HEK293T (cell line): ENCODE data around the gene PRR7.
A peak's percentile ranks its signal among the peaks of the same experiment; 100 is the strongest.

Experiments used
- CTCF ChIA-PET: fragments of 350-600 bp; formaldehyde crosslinking; extraction: SDS; loops from one replicate; lab custom pipeline; 2021; ENCODE audit warnings: antibody characterized with exemption, inconsistent platforms; lab: Yijun Ruan, JAX
- POLR2A ChIA-PET: fragments of 350-600 bp; formaldehyde crosslinking; extraction: SDS; loops from one replicate; lab custom pipeline; 2020; ENCODE audit warnings: antibody characterized with exemption, inconsistent platforms; lab: Yijun Ruan, JAX
- DNase-seq: peaks from one replicate; pipeline ENCODE4 v3.0.0; 2012; ENCODE audit warnings: mixed read lengths; ENCODE audit errors: extremely low spot score
- ARNT ChIP-seq: fragments of 450-650 bp; IDR thresholded peaks from 2 replicates; pipeline ENCODE4 v1.6.1; 2017; ENCODE audit warnings: mild to moderate bottlenecking
- BHLHE40 ChIP-seq: fragments of 450-650 bp; IDR thresholded peaks from 2 replicates; pipeline ENCODE4 v1.6.1; 2016; ENCODE audit warnings: mild to moderate bottlenecking, moderate library complexity, borderline replicate concordance
- CTBP1 ChIP-seq: fragments of 450-650 bp; IDR thresholded peaks from 2 replicates; pipeline ENCODE4 v1.6.1; 2016; ENCODE audit warnings: borderline replicate concordance
- ELF4 ChIP-seq: fragments of 450-650 bp; IDR thresholded peaks from 2 replicates; pipeline ENCODE4 v1.6.1; 2017; ENCODE audit warnings: antibody characterized with exemption
- FOXA1 ChIP-seq: fragments of 450-650 bp; IDR thresholded peaks from 2 replicates; pipeline ENCODE4 v1.6.1; 2016; ENCODE audit warnings: mild to moderate bottlenecking
- FOXK2 ChIP-seq: fragments of 450-650 bp; IDR thresholded peaks from 2 replicates; pipeline ENCODE4 v1.6.1; 2016; ENCODE audit warnings: mild to moderate bottlenecking
- FOXM1 ChIP-seq: fragments of 450-650 bp; IDR thresholded peaks from 2 replicates; pipeline ENCODE4 v1.6.1; 2017; ENCODE audit warnings: mild to moderate bottlenecking, borderline replicate concordance
- HDGF ChIP-seq: fragments of 450-650 bp; IDR thresholded peaks from 2 replicates; pipeline ENCODE4 v1.6.1; 2017; ENCODE audit warnings: antibody characterized with exemption, borderline replicate concordance
- L3MBTL2 ChIP-seq: fragments of 450-650 bp; conservative IDR thresholded peaks from 2 replicates; pipeline ENCODE4 v1.6.1; 2016; ENCODE audit warnings: mild to moderate bottlenecking
- LEF1 ChIP-seq: fragments of 450-650 bp; IDR thresholded peaks from 2 replicates; pipeline ENCODE4 v1.6.1; 2017; ENCODE audit warnings: mild to moderate bottlenecking, borderline replicate concordance
- NFRKB ChIP-seq: fragments of 450-650 bp; IDR thresholded peaks from 2 replicates; pipeline ENCODE4 v1.6.1; 2016; ENCODE audit warnings: mild to moderate bottlenecking, moderate library complexity
- SP1 ChIP-seq: fragments of 450-650 bp; IDR thresholded peaks from 2 replicates; pipeline ENCODE4 v1.6.1; 2017
- SUZ12 ChIP-seq: fragments of 450-650 bp; IDR thresholded peaks from 2 replicates; pipeline ENCODE4 v1.6.1; 2016; ENCODE audit warnings: mild to moderate bottlenecking
- TARDBP ChIP-seq: fragments of 450-650 bp; IDR thresholded peaks from 2 replicates; pipeline ENCODE4 v1.6.1; 2016
- ZNF384 ChIP-seq: fragments of 450-650 bp; IDR thresholded peaks from 2 replicates; pipeline ENCODE4 v1.6.1; 2016
- TF ChIP-seq, protein P1 (sequence below): fragments of 450-650 bp; IDR thresholded peaks from 2 replicates; pipeline ENCODE4 v1.6.1; 2016

The PRR7 gene

GRCh38 chr5:177423671-177424070, 22.9 kb upstream of the PRR7 start:
- POLR2A ChIA-PET, result interaction anchor here (1.0 to 4.7 kb wide), 2 partner anchors 19 to 20 kb away, joined by 3 to 69 read pairs; partner anchors contain the start of gene PRR7
- TF ChIP-seq FOXA1 (no peak), CTBP1 (no peak)
- no peak for DNase-seq
- CTCF ChIA-PET, result interaction anchor here (1.2 kb wide), 1 partner anchor 53 kb away, joined by 4 read pairs; no protein-coding TSS in a partner anchor

DNA sequence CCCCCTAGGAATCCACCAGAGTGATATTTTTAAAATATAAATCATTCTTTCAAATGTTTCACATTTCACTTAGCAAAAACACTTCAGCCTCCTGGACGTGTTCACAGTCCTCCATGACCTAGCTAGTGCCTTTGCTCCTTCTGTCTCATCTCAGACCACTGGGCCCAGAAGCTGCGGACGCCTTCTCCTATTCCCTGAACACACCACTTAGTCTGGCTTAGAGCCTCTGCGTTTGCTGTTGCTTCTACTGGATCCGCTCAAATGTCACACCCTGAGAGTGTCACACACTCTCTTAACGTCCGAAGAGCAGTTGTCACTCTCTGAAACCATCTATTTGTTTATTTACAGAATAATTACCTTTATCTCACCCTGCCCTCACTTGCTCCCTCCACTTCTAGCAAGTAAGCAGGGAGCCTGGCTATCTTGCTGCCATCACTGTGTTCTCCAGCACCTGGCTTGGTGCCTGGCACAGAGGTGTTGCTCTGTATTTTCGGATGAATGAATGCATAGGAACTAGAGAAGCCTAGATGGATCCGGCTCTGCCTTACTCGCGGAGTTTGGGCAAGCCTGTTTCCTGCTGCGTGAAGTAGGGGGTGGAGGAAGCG, 21.3 kb upstream of the PRR7 start:
- no peak for DNase-seq
- CTCF ChIA-PET, result interaction anchor here (1.1 to 3.2 kb wide), 3 partner anchors 21 to 32 kb away, joined by 3 to 23 read pairs (median 3); no protein-coding TSS in a partner anchor
- POLR2A ChIA-PET, result interaction anchor here (0.9 to 4.7 kb wide), 10 partner anchors 10 to 58 kb away, joined by 3 to 69 read pairs (median 14); partner anchors contain the start of genes F12 and PRR7
- no peak for TF ChIP-seq CTBP1
- TF ChIP-seq ZNF384, result no peak
- no peak for TF ChIP-seq ARNT
- TF ChIP-seq SP1, result no peak
- TF ChIP-seq, protein P1, sequence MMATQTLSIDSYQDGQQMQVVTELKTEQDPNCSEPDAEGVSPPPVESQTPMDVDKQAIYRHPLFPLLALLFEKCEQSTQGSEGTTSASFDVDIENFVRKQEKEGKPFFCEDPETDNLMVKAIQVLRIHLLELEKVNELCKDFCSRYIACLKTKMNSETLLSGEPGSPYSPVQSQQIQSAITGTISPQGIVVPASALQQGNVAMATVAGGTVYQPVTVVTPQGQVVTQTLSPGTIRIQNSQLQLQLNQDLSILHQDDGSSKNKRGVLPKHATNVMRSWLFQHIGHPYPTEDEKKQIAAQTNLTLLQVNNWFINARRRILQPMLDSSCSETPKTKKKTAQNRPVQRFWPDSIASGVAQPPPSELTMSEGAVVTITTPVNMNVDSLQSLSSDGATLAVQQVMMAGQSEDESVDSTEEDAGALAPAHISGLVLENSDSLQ, result no peak
- TF ChIP-seq LEF1, result no peak
- TF ChIP-seq NFRKB, result no peak
- TF ChIP-seq L3MBTL2, result no peak
- no peak for TF ChIP-seq BHLHE40
- no peak for TF ChIP-seq TARDBP

DNA sequence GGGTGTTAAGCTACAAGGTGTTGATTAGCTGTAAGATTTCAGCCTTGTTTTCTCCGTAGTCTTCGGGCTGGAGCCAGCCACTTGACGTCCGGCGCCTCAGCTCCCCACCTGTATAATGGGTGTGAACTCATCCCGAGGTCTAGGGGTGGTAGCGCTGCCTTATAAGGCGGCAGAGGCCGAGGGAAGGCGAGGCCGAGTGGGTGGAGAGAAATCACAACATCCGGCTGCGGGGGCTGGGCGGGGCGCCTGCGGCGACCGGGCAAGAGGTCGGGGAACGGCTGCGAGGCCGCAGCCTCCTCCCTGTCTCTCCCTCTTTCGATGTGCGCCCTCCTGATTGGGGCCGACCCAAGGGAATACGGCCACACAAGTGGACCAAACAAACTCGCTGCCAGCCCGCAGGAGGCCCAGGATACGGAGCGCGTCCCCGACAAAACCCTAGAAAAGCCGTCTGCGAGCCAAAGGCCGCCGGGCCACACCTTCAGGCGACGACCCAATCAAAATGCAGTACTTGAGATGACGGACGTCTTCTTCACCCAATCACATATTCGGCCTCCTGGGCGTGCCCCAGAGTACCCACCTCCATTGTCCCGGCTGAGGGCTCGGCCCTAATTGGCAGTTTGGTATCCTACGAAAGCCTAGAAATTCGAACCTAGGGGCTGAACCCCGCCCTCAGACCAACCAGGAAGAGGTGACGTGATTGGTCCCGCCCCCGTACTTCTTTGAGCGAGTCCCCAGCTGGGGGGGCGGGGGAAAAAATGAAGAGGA, 20.6 kb upstream of the PRR7 start:
- ChIA-PET CTCF (interaction anchor here (0.7 to 3.2 kb wide), 6 partner anchors 22 to 79 kb away, joined by 3 to 23 read pairs (median 3); no protein-coding TSS in a partner anchor), POLR2A (interaction anchor here (0.6 to 4.7 kb wide), 25 partner anchors 10 to 124 kb away, joined by 3 to 69 read pairs (median 5); partner anchors contain the start of genes DBN1, F12, LMAN2 and PDLIM7)
- peak; percentile 100 for DNase-seq
- no peak; the same call in 1 of the 2 replicates for TF ChIP-seq FOXM1
- TF ChIP-seq SUZ12, result no peak
- TF ChIP-seq ELF4, result no peak; the same call in 1 of the 2 replicates
- TF ChIP-seq L3MBTL2, result peak; percentile 61
- no peak for TF ChIP-seq FOXK2
- TF ChIP-seq FOXA1, result no peak
- no peak for TF ChIP-seq ARNT
- TF ChIP-seq SP1, result peak; percentile 84
- peak; percentile 66; the same call in 1 of the 2 replicates for TF ChIP-seq HDGF
- no peak for TF ChIP-seq BHLHE40
- TF ChIP-seq, protein P1, result peak; percentile 99

DNA sequence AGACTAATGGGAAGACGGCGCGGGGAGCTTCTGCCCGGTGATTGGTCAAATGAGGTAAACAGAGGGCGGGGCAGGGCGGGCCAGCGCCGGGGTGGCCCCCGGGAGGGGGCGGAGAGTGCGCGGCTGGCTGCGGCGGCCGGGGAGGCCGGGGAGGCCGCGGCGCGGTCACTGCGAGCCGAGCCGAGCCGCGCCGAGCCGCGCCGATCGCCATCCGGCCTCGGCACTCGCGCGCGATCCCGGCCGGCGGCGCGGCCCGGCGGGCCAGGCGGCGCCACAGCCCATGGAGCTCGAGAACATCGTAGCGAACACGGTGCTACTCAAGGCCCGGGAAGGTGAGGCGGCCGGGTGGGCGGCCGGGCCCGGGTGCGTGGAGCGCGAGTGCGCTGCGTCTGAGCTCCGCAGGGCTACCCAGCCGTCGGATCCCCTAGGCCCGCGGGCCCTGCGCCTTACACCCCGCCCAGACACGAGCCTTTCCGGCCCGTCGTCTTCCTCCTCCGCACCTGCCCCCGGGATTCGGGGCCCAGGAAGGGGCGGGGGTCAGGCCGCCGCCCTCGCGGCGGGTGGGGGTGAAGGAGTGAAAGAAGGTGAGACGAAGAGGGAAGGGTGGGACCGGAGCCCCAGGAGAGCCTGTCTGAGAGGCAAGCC, 19.9 kb upstream of the PRR7 start, which contains the start of gene GRK6:
GRK6 (plus strand) TSS at position 111 of the 645 bp plus-strand sequence; CDS start at position 281, 170 bp downstream.
- DNase-seq, result no peak
- ChIA-PET CTCF (interaction anchor here (0.6 to 3.2 kb wide), 6 partner anchors 11 to 79 kb away, joined by 3 to 23 read pairs (median 4); no protein-coding TSS in a partner anchor), POLR2A (interaction anchor here (0.6 to 4.7 kb wide), 28 partner anchors 11 to 125 kb away, joined by 3 to 69 read pairs (median 5); partner anchors contain the start of genes DBN1, F12, LMAN2 and PDLIM7)
- TF ChIP-seq SUZ12, result no peak
- peak; percentile 94 for TF ChIP-seq FOXM1
- no peak for TF ChIP-seq CTBP1

DNA sequence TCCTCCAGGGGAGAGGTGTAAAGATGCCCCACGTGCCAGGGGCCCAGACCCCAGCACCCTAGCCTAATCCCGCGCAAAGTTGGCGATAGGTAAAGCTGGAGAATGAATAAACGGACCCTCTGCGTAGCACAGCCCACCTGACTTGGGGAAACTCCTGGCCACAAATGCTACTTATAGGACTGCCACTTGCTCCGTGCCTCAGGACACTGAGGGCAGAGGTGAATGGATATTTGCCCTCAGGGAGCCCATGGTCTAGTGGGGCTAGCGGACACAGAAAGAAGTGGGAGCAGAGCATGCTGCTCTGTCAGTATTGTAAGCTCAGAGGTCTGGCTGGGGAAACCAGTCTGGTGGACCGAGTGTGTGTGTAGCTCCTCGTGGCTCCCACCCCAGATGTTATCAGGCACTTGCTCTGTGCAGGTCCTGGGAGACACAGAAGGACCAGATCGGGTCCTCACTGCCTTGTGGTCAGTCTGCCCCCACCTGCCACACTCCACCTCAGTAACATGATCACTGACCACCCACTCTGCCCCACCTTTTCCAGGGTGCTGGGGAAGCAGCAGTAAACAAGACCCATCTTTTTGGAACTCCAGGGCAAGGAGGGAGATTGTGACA, 19.3 kb upstream of the PRR7 start:
- no peak for TF ChIP-seq ARNT
- TF ChIP-seq, protein P1, result no peak
- peak; percentile 95 for TF ChIP-seq L3MBTL2
- no peak for TF ChIP-seq ZNF384
- ChIA-PET CTCF (interaction anchor here (0.6 to 3.2 kb wide), 4 partner anchors 10 to 65 kb away, joined by 3 to 23 read pairs (median 6); no protein-coding TSS in a partner anchor), POLR2A (interaction anchor here (0.6 to 4.7 kb wide), 18 partner anchors 10 to 125 kb away, joined by 3 to 69 read pairs (median 6); partner anchors contain the start of genes F12, LMAN2 and PRR7)
- DNase-seq, result no peak
